Neural cell (in vitro differentiated cells): Measurements from ENCODE around the gene GIMAP8. TPM values are rescaled to one million over a fixed set of nuclear protein-coding genes. Genes with fewer than 3 reads are reported as not detected.

Experiments
- H2AFZ ChIP-seq: fragments of 200-600, 300-800 bp; sonication (generic), shearing (Covaris generic); 2 replicates; pipeline ENCODE4 v1.6.0; 2014; ENCODE audit warnings: low read depth, mild to moderate bottlenecking, antibody characterized with exemption, low read length, moderate library complexity
- H3F3A ChIP-seq: fragments of 200-600 bp; shearing (Covaris generic); 2 replicates; pipeline ENCODE4 v1.6.1; 2016; ENCODE audit warnings: mild to moderate bottlenecking, moderate library complexity, mixed read lengths, antibody characterized with exemption, low read length; ENCODE audit not compliant: insufficient read depth, poor library complexity, severe bottlenecking
- H3K27ac ChIP-seq: fragments of 200-600, 300-800 bp; sonication (generic), shearing (Covaris generic); 2 replicates; pipeline ENCODE4 v1.5.1; 2014; ENCODE audit warnings: mild to moderate bottlenecking, low read length, moderate library complexity
- H3K27me3 ChIP-seq: fragments of 300-800, 200-600 bp; sonication (generic), shearing (Covaris generic); 2 replicates; pipeline ENCODE4 v1.6.0; 2014; ENCODE audit warnings: mild to moderate bottlenecking, low read depth, low read length, moderate library complexity; ENCODE audit not compliant: insufficient read depth
- H3K36me3 ChIP-seq: fragments of 300-800, 200-600 bp; sonication (generic), shearing (Covaris generic); 2 replicates; pipeline ENCODE4 v1.5.1; 2014; ENCODE audit warnings: mild to moderate bottlenecking, antibody characterized with exemption, low read length, moderate library complexity; ENCODE audit not compliant: insufficient read depth
- H3K4me2 ChIP-seq: fragments of 300-800, 200-600 bp; sonication (generic), shearing (Covaris generic); 2 replicates; pipeline ENCODE4 v1.6.0; 2014; ENCODE audit warnings: mild to moderate bottlenecking, low read length
- H3K4me3 ChIP-seq: fragments of 300-800, 200-600 bp; sonication (generic), shearing (Covaris generic); 2 replicates; pipeline ENCODE4 v1.5.1; 2014; ENCODE audit warnings: mild to moderate bottlenecking, low read length, moderate library complexity
- H3K79me2 ChIP-seq: fragments of 200-600 bp; shearing (Covaris generic); replicated peaks from 2 replicates; pipeline ENCODE4 v1.6.0; 2014; ENCODE audit warnings: mild to moderate bottlenecking, low read length, moderate library complexity; ENCODE audit not compliant: insufficient read depth
- H3K9ac ChIP-seq: fragments of 300-800, 200-600 bp; sonication (generic), shearing (Covaris generic); 2 replicates; pipeline ENCODE4 v1.6.1; 2016; ENCODE audit warnings: mild to moderate bottlenecking, low read length, mixed read lengths
- H3K9me2 ChIP-seq: fragments of 200-600 bp; shearing (Covaris generic); 2 replicates; pipeline ENCODE4 v1.6.1; 2016; ENCODE audit warnings: mild to moderate bottlenecking, low read length, mixed read lengths; ENCODE audit not compliant: insufficient read depth
- H3K9me3 ChIP-seq: fragments of 200-600, 300-800 bp; sonication (generic), shearing (Covaris generic); 2 replicates; pipeline ENCODE4 v1.6.1; 2016; ENCODE audit warnings: mild to moderate bottlenecking, mixed run types, low read length, moderate library complexity, mixed read lengths
- H4K20me1 ChIP-seq: fragments of 200-600 bp; shearing (Covaris generic); 2 replicates; pipeline ENCODE4 v1.6.1; 2016; ENCODE audit warnings: mild to moderate bottlenecking, mixed run types; ENCODE audit not compliant: insufficient read depth
- CTCF ChIP-seq: fragments of 450-650 bp; IDR thresholded peaks from 2 replicates; pipeline ENCODE4 v1.5.1; 2014; ENCODE audit warnings: antibody characterized with exemption, mild to moderate bottlenecking, moderate library complexity; ENCODE audit not compliant: poor library complexity, severe bottlenecking
- EP300 ChIP-seq: fragments of 450-650 bp; conservative IDR thresholded peaks from 2 replicates; pipeline ENCODE4 v1.6.1; 2014; ENCODE audit warnings: antibody characterized with exemption, mild to moderate bottlenecking, moderate library complexity; ENCODE audit not compliant: poor library complexity, severe bottlenecking
- EZH2 ChIP-seq: fragments of 200-600, 300-800 bp; shearing (Covaris generic), sonication (generic); IDR thresholded peaks from 2 replicates; pipeline ENCODE4 v1.6.1; 2014; ENCODE audit warnings: antibody characterized with exemption, low read length, borderline replicate concordance, mild to moderate bottlenecking; ENCODE audit not compliant: insufficient read depth, poor library complexity, severe bottlenecking
- MXI1 ChIP-seq: fragments of 450-650 bp; conservative IDR thresholded peaks from 2 replicates; pipeline ENCODE4 v1.6.1; 2014; ENCODE audit warnings: antibody characterized with exemption, mild to moderate bottlenecking; ENCODE audit not compliant: poor library complexity, severe bottlenecking
- POLR2AphosphoS5 ChIP-seq: IDR thresholded peaks from 2 replicates; pipeline ENCODE4 v1.6.1; 2012
- RAD21 ChIP-seq: fragments of 450-650 bp; conservative IDR thresholded peaks from 2 replicates; pipeline ENCODE4 v1.6.1; 2014; ENCODE audit warnings: antibody characterized with exemption, mild to moderate bottlenecking, moderate library complexity
- REST ChIP-seq: IDR thresholded peaks from 2 replicates; pipeline ENCODE4 v1.6.1; 2012; ENCODE audit warnings: borderline replicate concordance
- SMC3 ChIP-seq: fragments of 450-650 bp; conservative IDR thresholded peaks from 2 replicates; pipeline ENCODE4 v1.6.1; 2014; ENCODE audit warnings: antibody characterized with exemption, mild to moderate bottlenecking, moderate library complexity; ENCODE audit not compliant: poor library complexity
- TAF1 ChIP-seq: IDR thresholded peaks from 2 replicates; pipeline ENCODE4 v1.6.1; 2012; ENCODE audit warnings: low read depth
- polyA plus RNA-seq: library from polyadenylated mRNA; depleted of rRNA; stranded (reverse); fragments of >200 nt; gene quantifications from 2 replicates; pipeline ENCODE4 v1.2.3, GENCODE V29; 2014

GIMAP8 gene
- polyA plus RNA-seq, 1 donor from 2014 or later, result not detected

- Histone ChIP-seq H3K36me3 (no peaks in the 10 kb centered on the region), H3K27ac (no peak overlapping the region), H2AFZ (no peak overlapping the region), H3K27me3 (no peaks in the 10 kb centered on the region), H4K20me1 (no peaks in the 10 kb centered on the region), H3K9ac (no peak overlapping the region), H3K9me2 (no peaks in the 10 kb centered on the region), H3K79me2 (no peaks in the 10 kb centered on the region), H3F3A (no peaks in the 10 kb centered on the region), H3K4me2 (no peak overlapping the region), H3K9me3 (no peaks in the 10 kb centered on the region), H3K4me3 (no peak overlapping the region)
- no peak for TF ChIP-seq SMC3
- no peak for TF ChIP-seq POLR2AphosphoS5
Observed at GRCh38 chr7:150502519-150502918, 52.1 kb downstream of the GIMAP8 start.

- no peaks in the 10 kb centered on the region for H4K20me1 ChIP-seq
- H2AFZ ChIP-seq, result no peak overlapping the region
Observed at GRCh38 chr7:150503155-150503554, 52.7 kb downstream of the GIMAP8 start.

More at GRCh38 chr7:150503155-150503554, 52.7 kb downstream of the GIMAP8 start:
- H3K9ac ChIP-seq, result no peak overlapping the region
- H3K79me2 ChIP-seq, result no peaks in the 10 kb centered on the region
- H3K27ac ChIP-seq, result no peak overlapping the region
- no peak overlapping the region for H3K4me3 ChIP-seq
- H3K9me2 ChIP-seq, result no peaks in the 10 kb centered on the region
- H3K9me3 ChIP-seq, result no peaks in the 10 kb centered on the region
- no peak overlapping the region for H3K4me2 ChIP-seq
- H3F3A ChIP-seq, result no peaks in the 10 kb centered on the region
- H3K27me3 ChIP-seq, result no peaks in the 10 kb centered on the region
- TF ChIP-seq TAF1 (no peak), EP300 (no peak), RAD21 (no peak), MXI1 (no peak), REST (no peak), CTCF (no peak), POLR2AphosphoS5 (no peak), SMC3 (no peak), EZH2 (no peak)
- H3K36me3 ChIP-seq, result no peaks in the 10 kb centered on the region
